Parietal lobe (tissue), 2 donors: ENCODE measurements around the gene LRP1-AS. TPM values are rescaled to one million over a fixed set of nuclear protein-coding genes. Genes with fewer than 3 reads are reported as not detected.

Experiments used
- small RNA-seq: library from RNA; depleted of rRNA; stranded (forward); fragments of <200 nt; gene quantifications from one replicate; pipeline ENCODE3, GENCODE V24; 2014; ENCODE audit warnings: low replicate concordance
- total RNA-seq: library from RNA; depleted of rRNA; stranded (reverse); fragments of >200 nt; gene quantifications from one replicate; pipeline ENCODE4 v1.2.3, GENCODE V29; 2014

The LRP1-AS gene
- not detected for total RNA-seq

GRCh38 chr12:57146961-57147944, at the start of gene LRP1-AS:
Gene LRP1-AS (minus strand): TSS chr12:57147619.

GRCh38 chr12:57127726-57128518, 19.5 kb downstream of the LRP1-AS start, which contains the start of gene LRP1:
Gene LRP1 (plus strand): TSS chr12:57128483. CDS start chr12:57128965, 482 bp downstream.

GRCh38 chr12:57111031-57111734, 36.2 kb downstream of the LRP1-AS start, which contains the start of gene STAT6:
Gene STAT6 (minus strand): TSS chr12:57111362. CDS start chr12:57108278, 3,084 bp downstream.

Small RNA genes lying within 50 kb of the gene (small RNA-seq; reads per million reads assigned to genes)
- gene MIR1228, result not detected

Other genes starting within 250 kb of the LRP1-AS start
- 0.31 TPM for gene SDR9C7, start 213.2 kb downstream of the LRP1-AS start, total RNA-seq
- 3.1 TPM for gene RDH16, start 190.0 kb downstream of the LRP1-AS start, total RNA-seq
- gene ZBTB39, start 141.1 kb downstream of the LRP1-AS start, total RNA-seq, result 14.7 TPM
- 0.94 TPM for gene TAC3, start 131.1 kb downstream of the LRP1-AS start, total RNA-seq
- gene MYO1A, start 97.5 kb downstream of the LRP1-AS start, total RNA-seq, result not detected
- 10.3 TPM for gene NEMP1, start 68.8 kb downstream of the LRP1-AS start, total RNA-seq
- gene NAB2, start 58.5 kb downstream of the LRP1-AS start, total RNA-seq, result 25.0 TPM
- 3.1 TPM for gene STAT6, start 36.3 kb downstream of the LRP1-AS start, total RNA-seq
- gene LRP1, start 19.1 kb downstream of the LRP1-AS start, total RNA-seq, result 135 TPM
- gene NXPH4, start 69.2 kb upstream of the LRP1-AS start, total RNA-seq, result 1.6 TPM
- gene SHMT2, start 82.1 kb upstream of the LRP1-AS start, total RNA-seq, result 32.2 TPM
- gene STAC3, start 103.6 kb upstream of the LRP1-AS start, total RNA-seq, result 0.94 TPM